Measurements from ENCODE around the gene EIF3CL. TPM values are rescaled to one million over a fixed set of nuclear protein-coding genes. Genes with fewer than 3 reads are reported as not detected.
"Not testable (repeated sequence)": the region's sequence is repeated elsewhere in the genome, so short reads cannot be mapped to it uniquely, and the experiment has no call there.

Gene EIF3CL
- total RNA-seq, 1 donor from 2014 or later, result 180 TPM

DNA sequence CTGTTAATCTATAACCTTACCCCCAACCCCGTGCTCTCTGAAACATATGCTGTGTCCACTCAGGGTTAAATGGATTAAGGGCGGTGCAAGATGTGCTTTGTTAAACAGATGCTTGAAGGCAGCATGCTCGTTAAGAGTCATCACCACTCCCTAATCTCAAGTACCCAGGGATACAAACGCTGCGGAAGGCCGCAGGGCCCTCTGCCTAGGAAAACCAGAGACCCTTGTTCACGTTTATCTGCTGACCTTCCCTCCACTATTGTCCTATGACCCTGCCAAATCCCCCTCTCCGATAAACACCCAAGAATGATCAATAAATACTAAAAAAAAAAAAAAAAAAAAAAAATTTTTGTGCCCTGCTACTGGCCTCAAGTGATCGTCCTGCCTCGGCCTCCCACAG, 25.8 kb downstream of the EIF3CL start:
- DNase-seq (ENCODE audit: low read depth); H3K36me3 ChIP-seq (ENCODE audit: control insufficient read depth, insufficient read depth, low read length); H3K4me3 ChIP-seq (ENCODE audit: low read depth, low read length); H3K27me3 ChIP-seq (ENCODE audit: control insufficient read depth, insufficient read depth, low read length): not testable (repeated sequence)

DNA sequence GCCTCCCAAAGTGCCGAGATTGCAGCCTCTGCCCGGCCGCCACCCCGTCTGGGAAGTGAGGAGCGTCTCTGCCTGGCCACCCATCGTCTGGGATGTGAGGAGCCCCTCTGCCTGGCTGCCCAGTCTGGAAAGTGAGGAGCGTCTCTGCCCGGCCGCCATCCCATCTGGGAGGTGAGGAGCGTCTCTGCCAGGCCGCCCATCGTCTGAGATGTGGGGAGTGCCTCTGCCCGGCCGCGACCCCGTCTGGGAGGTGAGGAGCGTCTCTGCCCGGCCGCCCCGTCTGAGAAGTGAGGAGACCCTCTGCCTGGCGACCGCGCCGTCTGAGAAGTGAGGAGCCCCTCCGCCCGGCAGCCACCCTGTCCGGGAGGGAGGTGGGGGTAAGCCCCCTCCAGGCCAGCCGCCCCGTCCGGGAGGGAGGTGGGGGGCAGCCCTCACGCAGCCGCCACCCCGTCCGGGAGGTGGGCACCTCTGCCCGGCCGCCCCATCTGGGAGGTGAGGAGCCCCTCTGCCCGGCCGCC, 26.5 kb downstream of the EIF3CL start:
- DNase-seq (ENCODE audit: low read depth); H3K4me3 ChIP-seq (ENCODE audit: low read depth, low read length); H3K36me3 ChIP-seq (ENCODE audit: control insufficient read depth, insufficient read depth, low read length); H3K27me3 ChIP-seq (ENCODE audit: control insufficient read depth, insufficient read depth, low read length): not testable (repeated sequence)

DNA sequence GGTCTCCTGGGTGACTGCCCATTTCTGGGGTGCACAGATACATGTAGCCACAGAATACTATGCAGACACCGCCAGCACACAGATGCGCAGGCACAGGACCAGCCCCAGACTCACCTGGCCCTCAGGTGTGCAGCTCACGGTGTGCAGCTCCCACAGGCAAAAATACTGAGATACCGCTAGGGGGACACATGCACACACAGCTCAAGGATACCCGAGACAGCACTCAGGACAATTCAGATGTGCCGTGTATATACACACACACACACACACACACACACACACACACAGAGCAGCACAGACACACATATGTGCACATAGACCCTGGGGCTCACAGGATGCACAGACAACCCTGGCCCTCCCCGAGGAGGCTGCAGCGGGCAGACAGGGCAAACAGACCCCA, 28.5 kb downstream of the EIF3CL start:
- DNase-seq (ENCODE audit: low read depth); H3K27me3 ChIP-seq (ENCODE audit: control insufficient read depth, insufficient read depth, low read length); H3K36me3 ChIP-seq (ENCODE audit: control insufficient read depth, insufficient read depth, low read length); H3K4me3 ChIP-seq (ENCODE audit: low read depth, low read length): not testable (repeated sequence)

DNA sequence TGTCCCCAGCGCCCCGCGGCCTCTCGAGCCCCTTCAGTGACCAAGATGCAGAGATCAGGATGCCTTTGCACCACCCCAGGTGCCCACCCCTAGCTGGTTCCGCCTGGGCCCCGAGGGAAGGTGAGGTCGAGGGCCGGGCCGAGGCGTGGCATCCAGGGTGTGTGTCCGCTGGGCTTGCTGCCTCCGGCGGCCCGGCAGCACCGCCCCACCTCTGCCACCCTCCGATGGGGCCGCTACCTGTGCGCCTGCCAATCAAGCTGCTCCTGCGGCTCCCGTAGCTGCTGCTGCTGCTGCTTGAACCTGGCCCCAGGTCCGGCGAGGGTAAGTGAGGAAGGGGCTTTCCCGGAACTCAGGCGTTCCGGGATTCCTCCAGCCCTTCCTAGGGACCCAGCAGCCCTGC, 29.4 kb downstream of the EIF3CL start:
- H3K36me3 ChIP-seq (ENCODE audit: control insufficient read depth, insufficient read depth, low read length); DNase-seq (ENCODE audit: low read depth); H3K27me3 ChIP-seq (ENCODE audit: control insufficient read depth, insufficient read depth, low read length); H3K4me3 ChIP-seq (ENCODE audit: low read depth, low read length): not testable (repeated sequence)

DNA sequence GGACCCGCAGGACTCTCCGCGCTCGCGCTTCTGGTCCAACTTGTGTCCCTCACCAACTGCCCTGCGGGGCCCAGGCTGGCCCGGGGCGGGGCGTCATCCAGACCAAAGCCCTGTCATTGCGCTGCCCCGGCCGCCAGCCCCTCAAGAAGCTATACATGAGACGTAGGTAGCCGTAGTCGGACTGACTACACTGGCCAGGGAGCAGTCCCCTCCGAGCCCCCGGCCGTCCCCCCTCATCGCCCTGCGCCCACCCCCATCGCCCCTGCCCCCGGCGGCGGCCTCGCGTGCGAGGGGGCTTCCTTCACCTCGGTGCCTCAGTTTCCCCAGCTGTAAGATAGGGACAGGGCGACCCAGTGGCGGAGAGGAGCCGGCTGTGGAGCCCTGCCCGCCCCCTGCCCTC, 35.7 kb downstream of the EIF3CL start:
- not testable (repeated sequence) for DNase-seq (ENCODE audit: low read depth); H3K36me3 ChIP-seq (ENCODE audit: control insufficient read depth, insufficient read depth, low read length); H3K4me3 ChIP-seq (ENCODE audit: low read depth, low read length); H3K27me3 ChIP-seq (ENCODE audit: control insufficient read depth, insufficient read depth, low read length)

DNA sequence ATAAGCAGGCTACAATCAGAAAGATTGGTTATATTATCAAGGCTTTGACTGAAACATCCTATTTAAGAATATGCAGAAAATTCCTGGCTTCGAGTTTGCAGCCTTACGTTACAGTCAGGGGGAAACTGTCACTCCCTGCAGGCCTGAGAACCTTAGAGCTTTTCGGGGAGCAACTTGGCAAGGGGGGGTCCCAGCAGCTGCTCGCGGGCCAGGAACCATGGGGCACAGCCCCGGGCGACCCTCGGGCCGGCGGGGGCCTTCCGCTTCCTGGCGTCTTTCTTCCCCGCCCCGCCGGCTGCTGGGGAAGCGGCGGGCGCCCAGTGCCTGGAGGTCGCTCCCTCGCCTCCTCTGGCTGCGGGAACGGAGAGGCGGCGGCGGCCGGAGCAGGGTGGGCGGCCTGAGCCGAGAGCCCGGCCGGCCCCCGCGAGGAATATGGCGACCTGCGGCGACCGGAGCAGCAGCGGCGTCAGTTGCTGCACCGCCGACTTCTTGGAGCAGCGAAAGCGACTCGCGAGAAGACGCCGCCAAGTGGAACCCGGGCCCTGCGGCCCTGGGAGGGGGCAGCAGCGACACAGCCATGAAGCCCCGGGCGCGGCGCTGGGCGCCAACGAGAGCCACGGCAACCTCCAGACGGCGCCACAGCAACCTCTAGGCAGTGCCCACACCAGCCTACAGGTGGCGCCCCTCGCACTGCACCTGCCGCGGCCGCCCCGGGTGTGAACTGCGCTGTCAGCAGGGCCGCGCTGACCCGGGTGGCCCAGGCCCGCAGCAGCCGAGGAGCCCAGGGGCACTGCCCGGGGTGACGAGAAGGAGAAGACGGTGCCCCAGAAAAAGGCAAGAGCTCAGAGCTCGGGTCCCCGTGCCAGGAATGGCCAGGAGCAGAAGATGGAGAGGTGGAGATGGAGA, 39.1 kb downstream of the EIF3CL start:
- not testable (repeated sequence) for H3K36me3 ChIP-seq (ENCODE audit: control insufficient read depth, insufficient read depth, low read length); H3K27me3 ChIP-seq (ENCODE audit: control insufficient read depth, insufficient read depth, low read length); DNase-seq (ENCODE audit: low read depth); H3K4me3 ChIP-seq (ENCODE audit: low read depth, low read length)

DNA sequence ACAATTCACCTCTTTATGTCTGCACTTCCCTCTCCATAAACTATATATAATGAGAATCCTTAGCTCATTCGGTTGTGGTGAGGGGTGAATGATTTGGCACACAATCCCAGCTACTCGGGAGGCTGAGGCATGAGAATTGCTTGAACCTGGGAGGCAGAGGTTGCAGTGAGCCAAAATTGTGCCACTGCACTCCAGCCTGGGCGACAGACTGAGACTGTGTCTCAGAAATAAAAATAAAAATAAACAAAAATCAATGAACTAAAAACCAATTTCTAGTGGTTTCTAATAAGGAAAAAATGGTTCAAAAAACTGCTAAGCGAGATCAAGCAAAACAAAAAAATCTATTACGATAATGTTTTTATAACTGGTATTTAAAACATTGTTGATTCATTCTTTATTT, 40.2 kb downstream of the EIF3CL start, which contains the start of gene NPIPB6:
TSS of gene NPIPB6 (minus strand) at position 101 of the 400 bp plus-strand sequence. CDS start 686 bp downstream, outside the sequence.
- not testable (repeated sequence) for DNase-seq (ENCODE audit: low read depth); H3K36me3 ChIP-seq (ENCODE audit: control insufficient read depth, insufficient read depth, low read length); H3K27me3 ChIP-seq (ENCODE audit: control insufficient read depth, insufficient read depth, low read length); H3K4me3 ChIP-seq (ENCODE audit: low read depth, low read length)

DNA sequence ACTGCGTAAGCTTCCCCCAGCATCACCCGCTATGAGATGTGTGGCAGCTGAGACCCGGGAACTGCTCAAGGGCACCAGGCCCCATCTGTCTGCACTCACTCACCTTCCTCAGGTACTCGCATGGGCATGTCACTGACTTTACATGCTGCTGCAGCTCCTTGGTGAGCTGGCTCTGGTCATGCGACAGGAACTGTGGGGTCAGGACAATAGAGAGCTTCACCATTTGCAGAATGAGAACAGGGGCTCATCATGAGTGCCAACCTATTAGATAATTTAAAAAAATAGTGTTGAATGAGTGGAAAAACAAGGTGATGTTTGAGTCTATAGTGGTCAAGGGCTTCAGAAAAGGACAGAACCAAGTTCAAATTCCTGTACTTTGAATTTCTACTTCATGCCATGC, 41.0 kb downstream of the EIF3CL start:
- not testable (repeated sequence) for H3K36me3 ChIP-seq (ENCODE audit: control insufficient read depth, insufficient read depth, low read length); DNase-seq (ENCODE audit: low read depth); H3K4me3 ChIP-seq (ENCODE audit: low read depth, low read length); H3K27me3 ChIP-seq (ENCODE audit: control insufficient read depth, insufficient read depth, low read length)

DNA sequence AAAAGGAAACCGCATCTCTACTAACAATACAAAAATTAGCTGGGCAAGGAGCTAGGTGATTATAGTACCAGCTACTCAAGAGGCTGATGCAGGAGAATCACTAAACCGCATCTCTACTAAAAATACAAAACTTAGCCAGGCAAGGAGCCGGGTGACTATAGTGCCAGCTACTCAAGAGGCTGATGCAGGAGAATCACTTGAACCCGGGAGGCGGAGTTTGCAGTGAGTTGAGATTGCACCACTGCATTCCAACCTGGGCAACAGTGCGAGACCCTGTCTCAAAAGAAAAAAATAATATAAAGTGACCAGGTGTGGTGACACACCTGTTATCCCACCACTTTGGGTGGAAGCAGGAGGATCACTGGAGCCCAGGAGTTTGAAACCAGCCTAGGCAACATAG, 65.4 kb downstream of the EIF3CL start:
- not testable (repeated sequence) for DNase-seq (ENCODE audit: low read depth)

DNA sequence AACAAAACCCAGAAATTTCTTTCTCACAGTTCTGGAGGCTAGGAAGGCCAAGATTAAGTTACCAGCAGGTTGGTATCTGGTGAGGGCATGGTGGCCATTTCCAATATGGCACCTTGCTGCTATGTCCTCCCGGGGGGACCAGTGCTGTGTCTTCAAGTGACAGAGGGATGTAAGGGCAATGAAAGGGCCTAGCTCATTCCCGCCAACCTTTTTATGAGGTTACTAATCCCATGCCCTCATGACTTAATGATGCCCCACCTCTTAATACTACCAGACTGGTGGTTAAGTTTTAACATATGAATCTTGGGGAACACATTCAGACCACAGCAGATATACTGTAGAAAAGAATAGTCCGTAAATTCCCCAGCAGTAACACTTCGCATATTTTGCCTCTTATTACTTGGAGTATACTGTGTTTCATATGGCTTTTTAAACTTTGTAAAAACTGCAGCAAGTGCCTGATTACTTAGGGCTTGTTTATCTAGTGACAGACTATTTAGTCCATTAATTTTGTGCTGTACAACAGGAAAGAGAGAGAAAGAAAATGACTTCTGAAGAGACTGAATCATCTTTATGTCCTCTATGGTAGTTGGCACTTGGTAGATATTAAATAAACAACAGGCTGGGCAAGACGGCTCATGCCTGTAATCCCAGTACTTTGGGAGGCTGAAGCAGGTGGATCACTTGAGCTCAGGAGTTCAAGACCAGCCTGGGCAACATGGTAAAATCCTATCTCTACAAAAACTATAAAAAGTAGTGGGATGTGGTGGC, 66.5 kb downstream of the EIF3CL start:
- not testable (repeated sequence) for H3K27me3 ChIP-seq (ENCODE audit: control insufficient read depth, insufficient read depth, low read length); H3K4me3 ChIP-seq (ENCODE audit: low read depth, low read length); DNase-seq (ENCODE audit: low read depth); H3K36me3 ChIP-seq (ENCODE audit: control insufficient read depth, insufficient read depth, low read length)

More for the DNA sequence above, 65.4 kb downstream of the EIF3CL start:
- H3K4me3 ChIP-seq (ENCODE audit: low read depth, low read length); H3K27me3 ChIP-seq (ENCODE audit: control insufficient read depth, insufficient read depth, low read length); H3K36me3 ChIP-seq (ENCODE audit: control insufficient read depth, insufficient read depth, low read length): not testable (repeated sequence)

DNA sequence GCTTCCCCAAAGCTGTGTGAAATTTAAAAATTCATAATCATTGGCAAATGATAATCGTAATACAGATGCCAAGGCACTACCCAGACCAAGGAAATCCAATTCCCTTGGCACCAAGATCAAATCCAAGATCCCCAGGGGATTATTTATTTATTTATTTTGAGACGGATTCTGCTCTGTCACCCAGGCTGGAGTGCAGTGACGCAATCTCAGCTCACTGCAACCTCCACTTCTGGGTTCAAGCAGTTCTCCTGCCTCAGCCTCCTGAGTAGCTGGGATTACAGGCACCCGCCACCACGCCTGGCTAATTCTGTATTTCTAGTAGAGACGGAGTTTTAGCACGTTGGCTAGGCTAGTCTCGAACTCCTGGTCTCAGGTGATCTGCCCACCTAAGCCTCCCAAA, 68.0 kb downstream of the EIF3CL start:
- not testable (repeated sequence) for H3K4me3 ChIP-seq (ENCODE audit: low read depth, low read length); DNase-seq (ENCODE audit: low read depth); H3K27me3 ChIP-seq (ENCODE audit: control insufficient read depth, insufficient read depth, low read length); H3K36me3 ChIP-seq (ENCODE audit: control insufficient read depth, insufficient read depth, low read length)

DNA sequence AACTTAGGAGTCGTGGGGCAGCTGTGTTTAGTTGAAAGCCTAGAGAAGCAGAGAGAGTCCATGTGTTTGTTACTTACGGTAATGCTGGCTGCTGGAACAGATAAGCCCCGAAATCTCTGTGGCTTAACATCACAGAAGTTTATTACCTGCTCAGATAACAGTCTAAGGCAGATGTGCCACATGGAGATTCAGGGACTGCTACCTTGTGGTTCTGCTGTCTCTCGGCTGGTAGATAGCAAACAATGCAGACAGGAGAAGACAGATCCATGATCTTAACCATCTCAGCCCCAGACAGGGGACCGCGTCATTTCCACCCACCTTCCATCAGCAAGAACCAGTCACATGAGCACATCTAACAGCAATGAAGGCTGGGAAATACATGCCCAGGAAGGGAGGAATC, 71.0 kb downstream of the EIF3CL start:
- not testable (repeated sequence) for DNase-seq (ENCODE audit: low read depth); H3K36me3 ChIP-seq (ENCODE audit: control insufficient read depth, insufficient read depth, low read length); H3K27me3 ChIP-seq (ENCODE audit: control insufficient read depth, insufficient read depth, low read length); H3K4me3 ChIP-seq (ENCODE audit: low read depth, low read length)

DNA sequence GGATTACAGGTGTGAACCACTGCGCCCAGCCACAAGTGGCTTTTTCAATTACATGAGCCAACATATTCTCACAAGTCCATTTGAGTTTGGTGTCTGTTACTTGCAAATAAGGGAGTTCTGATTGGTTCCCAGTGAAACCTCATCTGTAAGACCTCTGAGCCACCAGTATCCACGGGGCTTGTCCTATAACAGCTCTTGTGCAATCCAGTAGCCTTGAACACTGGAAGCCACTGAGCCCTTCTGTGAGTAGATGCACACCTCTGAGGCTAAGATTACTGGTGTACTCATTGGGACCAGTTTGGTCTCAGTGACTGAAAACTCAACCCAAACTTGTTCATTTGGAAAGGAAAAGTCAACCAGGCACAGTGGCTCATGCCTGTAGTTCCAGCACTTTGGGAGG, 72.7 kb downstream of the EIF3CL start:
- H3K36me3 ChIP-seq (ENCODE audit: control insufficient read depth, insufficient read depth, low read length); H3K4me3 ChIP-seq (ENCODE audit: low read depth, low read length); H3K27me3 ChIP-seq (ENCODE audit: control insufficient read depth, insufficient read depth, low read length); DNase-seq (ENCODE audit: low read depth): not testable (repeated sequence)

DNA sequence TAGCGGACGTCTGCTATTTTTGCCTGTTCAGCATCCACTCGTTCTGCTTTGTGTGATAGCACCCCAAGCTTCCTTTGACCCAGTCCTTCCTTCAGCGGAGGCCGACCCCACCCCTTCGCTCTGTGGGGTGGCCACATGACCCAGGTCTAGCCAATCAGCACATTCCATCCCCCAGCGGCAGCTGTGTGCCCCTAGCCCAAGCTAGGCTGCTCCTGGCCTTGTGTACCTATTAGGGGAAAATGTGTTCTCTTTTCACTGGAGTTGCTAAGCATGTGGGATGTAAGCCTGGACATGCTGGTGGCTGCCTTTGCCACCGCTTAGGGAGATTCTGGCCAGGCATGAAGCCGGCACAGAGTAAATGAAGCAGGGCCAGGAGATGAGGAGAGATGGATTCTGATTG, 73.4 kb downstream of the EIF3CL start:
- H3K36me3 ChIP-seq (ENCODE audit: control insufficient read depth, insufficient read depth, low read length); DNase-seq (ENCODE audit: low read depth); H3K4me3 ChIP-seq (ENCODE audit: low read depth, low read length); H3K27me3 ChIP-seq (ENCODE audit: control insufficient read depth, insufficient read depth, low read length): not testable (repeated sequence)
